Activated CD4-positive, CD25-positive, alpha-beta regulatory T cell treated with anti-CD3 and anti-CD28 coated beads, Interleukin-2, amount 50 U/mL, for 24 hours (primary cell): Measurements from ENCODE around the gene PRKD2.
"Not testable (repeated sequence)": the region's sequence is repeated elsewhere in the genome, so short reads cannot be mapped to it uniquely, and the experiment has no call there.

Experiments used
- ATAC-seq, 2 donors: fragments of 150-1000 bp; cut with Tn5 transposase; one replicate each; pipeline ENCODE4 v1.10.0; 2021; ENCODE audit warnings: mild to moderate bottlenecking in 1 of 2, moderate library complexity in 1 of 2

PRKD2 gene

DNA sequence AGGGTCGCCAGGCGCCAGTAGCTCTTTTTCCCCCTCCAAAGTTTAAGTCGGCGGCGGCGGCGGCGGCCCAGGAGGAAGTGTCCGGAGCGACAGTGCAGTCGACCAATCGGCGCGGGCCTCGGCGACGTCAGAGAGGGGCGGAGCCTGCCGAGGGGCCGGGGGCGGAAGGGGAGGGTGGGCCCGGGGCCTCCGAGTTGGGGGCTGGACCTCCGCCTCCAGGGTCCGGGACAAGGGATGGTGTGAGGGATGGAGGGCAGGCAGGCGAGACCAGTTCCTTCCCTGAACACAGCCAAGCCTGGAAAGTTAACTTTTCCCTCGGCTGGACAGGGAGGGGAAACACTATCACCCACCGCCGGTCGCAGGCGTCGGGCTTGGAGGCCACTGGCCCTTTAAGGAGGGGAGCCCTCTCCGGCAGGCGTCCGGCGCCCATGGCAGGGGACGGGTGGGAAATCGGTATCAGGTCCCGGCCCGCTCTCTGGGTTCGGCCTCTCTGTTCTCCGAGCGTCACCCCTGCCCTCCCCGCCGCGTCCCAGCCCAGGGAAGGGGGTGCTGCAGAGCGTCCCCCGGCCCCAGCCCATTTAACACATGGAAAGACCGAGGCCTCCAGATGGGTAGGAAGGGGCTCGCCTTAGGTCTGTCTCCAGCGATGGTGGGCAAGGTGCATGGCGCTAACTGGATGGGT lies at the start of gene PRKD2:
Gene PRKD2, minus strand, starts transcription at position 81 of the 682 bp plus-strand sequence. CDS start 744 bp downstream, outside the sequence.
- ATAC-seq, result peak; percentile 68

DNA sequence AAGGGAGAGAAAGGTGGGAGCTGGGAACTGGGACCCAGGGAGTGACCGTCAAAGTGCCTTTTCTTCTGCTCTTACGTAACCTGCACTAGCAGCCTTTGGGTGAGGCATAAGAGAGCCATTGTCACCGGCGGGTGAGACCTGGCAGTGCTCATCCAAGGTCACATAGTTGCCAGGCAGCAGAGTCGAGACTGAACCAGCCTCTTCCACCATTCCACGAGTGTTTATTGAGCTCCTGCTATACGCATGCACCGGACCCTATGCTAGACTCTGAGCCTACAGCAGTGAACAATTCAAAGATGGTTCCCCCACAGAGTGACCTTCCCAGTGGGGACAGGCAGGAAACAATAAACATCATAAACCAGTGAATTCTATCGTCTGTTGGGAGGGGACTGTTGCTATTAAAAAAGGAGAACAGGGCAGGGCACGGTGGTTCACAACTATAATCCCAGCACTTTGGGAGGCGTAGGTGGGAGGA lies 47.9 kb upstream of the PRKD2 start:
- ATAC-seq, result no peak

DNA sequence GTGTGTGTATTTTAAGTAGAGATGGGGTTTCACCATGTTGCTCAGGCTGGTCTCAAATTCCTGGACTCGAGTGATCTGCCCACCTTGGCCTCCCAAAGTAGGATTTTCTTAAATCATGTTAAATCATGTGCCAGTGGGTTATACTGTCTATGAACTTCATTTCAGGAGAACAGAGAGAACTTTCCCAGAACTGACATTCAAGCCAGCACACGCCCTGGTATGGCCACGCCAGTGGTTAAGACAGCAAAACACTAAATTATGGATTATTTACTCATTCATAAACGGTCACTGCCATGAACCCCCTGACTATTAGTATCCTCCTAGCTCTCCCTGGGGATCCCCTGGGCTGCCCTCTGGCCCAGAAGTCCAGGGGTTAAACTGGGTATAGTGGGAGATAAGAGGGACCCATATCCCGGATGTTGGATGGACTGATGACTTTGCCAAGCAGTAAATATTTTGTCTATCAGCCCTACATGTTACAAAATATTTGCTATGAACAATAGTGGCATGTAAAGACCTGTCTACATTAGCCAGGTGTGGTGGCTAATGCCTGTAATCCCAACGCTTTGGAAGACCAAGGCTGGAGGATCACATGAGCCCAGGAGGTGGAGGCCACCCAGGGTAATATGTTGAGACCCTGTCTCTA lies 45.5 kb upstream of the PRKD2 start:
- no peak for ATAC-seq

DNA sequence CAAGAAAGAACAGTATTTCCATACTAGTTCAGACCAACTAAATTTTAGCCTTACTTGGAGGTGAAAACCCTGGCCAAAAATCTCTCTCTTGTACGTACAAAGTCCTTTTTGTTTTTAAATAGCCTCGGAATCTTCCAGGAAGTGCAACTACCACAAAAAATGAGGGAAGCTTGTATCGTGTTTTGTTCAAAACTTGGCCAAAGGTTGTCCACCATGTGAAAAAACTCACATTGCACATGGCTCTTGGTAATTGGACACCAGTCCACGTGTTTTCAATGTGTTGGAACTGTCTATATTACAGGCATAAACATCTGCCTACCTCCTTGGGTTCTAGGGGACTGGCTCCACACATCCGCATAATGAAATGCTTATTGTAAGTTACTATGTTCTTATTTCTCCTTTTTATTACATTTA lies 44.5 kb upstream of the PRKD2 start:
- ATAC-seq, result no peak

DNA sequence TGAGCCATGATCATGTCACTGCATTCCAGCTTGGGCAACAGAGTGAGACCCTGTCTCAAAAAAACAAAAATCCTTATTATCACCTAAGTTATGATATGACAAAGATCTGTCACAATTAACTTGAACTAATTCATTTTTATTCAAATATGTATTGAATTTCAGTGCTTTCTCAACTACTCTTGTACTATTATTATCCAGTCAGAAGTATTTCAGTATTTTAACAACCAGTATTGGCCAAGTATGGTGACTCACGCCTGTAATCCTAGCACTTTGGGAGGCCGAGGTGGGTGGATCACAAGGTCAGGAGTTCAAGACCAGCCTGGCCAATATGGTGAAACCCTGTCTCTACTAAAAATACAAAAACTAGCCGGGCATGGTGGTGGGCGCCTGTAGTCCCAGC lies 44.0 kb upstream of the PRKD2 start:
- not testable (repeated sequence) for ATAC-seq

DNA sequence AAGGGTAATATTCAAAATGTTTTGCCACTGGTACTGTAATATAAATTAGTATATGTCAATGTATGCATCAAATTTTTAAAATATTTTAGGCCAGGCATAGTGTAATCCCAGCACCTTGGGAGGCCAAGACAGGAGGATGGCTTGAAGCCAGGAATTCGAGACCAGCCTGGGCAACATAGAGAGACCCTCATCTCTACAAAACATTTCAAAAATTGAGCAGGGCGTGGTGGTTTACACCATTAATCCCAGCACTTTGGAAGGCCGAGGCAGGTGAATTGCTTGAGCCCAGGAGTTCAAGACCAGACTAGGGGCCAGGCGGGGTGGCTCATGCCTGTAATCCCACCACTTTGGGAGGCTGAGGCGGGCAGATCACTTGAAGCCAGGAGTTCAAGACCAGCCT lies 43.4 kb upstream of the PRKD2 start:
- ATAC-seq, result no peak

DNA sequence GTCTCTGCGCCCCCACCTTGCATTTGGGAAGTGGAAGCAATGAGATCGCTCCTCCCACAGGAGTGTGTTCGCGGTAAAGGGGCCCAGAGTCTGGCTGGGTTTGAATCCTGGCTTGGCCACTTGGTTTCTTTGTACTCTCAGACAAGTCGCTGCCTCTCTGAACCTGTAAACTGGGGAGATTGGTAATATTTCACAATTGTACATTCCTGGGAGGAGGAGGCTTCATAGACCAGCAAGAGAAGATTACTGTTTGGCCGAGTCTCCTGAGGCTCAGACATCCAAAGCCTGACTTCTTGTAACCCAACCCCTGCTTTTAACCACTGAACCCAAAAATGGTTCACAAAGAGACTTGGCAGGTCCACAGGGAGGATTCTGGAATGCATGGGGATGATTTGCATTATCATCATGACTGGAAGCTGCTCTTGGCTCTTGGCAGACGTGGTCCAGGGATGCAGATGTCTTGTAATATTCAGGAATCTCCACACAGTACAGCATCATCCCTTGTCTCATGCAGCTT lies 43.0 kb upstream of the PRKD2 start:
- ATAC-seq, result no peak

DNA sequence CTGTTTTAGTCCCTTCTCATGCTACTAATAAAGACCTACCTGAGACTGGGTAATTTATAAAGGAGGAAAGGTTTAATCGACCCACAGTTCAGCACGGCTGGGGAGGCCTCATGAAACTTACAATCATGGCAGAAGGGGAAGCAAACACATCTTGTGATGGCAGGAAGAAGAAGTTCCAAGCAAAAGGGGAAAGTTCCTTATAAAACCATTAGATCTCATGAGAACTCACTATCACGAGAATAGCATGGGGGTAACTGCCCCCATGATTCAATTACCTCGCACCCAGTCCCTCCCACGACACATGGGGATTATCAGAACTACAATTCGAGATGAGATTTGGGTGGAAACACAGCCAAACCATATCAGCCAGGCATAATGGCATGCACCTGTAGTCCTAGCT lies 42.3 kb upstream of the PRKD2 start:
- no peak for ATAC-seq

DNA sequence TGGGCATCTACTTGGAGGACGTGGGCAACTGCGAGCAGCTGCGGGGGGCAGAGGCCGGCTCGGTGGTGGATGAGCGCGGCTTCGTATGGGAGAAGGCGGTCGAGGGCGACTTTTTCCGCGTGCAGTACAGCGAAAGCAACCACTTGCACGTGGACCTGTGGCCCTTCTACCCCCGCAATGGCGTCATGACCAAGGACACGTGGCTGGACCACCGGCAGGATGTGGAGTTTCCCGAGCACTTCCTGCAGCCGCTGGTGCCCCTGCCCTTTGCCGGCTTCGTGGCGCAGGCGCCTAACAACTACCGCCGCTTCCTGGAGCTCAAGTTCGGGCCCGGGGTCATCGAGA lies 39.6 kb upstream of the PRKD2 start:
- no peak for ATAC-seq

DNA sequence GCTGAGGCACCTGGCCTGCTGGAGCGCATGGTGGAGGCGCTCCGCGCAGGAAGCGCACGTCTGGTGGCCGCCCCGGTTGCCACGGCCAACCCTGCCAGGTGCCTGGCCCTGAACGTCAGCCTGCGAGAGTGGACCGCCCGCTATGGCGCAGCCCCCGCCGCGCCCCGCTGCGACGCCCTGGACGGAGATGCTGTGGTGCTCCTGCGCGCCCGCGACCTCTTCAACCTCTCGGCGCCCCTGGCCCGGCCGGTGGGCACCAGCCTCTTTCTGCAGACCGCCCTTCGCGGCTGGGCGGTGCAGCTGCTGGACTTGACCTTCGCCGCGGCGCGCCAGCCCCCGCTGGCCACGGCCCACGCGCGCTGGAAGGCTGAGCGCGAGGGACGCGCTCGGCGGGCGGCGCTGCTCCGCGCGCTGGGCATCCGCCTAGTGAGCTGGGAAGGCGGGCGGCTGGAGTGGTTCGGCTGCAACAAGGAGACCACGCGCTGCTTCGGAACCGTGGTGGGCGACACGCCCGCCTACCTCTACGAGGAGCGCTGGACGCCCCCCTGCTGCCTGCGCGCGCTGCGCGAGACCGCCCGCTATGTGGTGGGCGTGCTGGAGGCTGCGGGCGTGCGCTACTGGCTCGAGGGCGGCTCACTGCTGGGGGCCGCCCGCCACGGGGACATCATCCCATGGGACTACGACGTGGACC lies 39.1 kb upstream of the PRKD2 start:
- no peak for ATAC-seq

DNA sequence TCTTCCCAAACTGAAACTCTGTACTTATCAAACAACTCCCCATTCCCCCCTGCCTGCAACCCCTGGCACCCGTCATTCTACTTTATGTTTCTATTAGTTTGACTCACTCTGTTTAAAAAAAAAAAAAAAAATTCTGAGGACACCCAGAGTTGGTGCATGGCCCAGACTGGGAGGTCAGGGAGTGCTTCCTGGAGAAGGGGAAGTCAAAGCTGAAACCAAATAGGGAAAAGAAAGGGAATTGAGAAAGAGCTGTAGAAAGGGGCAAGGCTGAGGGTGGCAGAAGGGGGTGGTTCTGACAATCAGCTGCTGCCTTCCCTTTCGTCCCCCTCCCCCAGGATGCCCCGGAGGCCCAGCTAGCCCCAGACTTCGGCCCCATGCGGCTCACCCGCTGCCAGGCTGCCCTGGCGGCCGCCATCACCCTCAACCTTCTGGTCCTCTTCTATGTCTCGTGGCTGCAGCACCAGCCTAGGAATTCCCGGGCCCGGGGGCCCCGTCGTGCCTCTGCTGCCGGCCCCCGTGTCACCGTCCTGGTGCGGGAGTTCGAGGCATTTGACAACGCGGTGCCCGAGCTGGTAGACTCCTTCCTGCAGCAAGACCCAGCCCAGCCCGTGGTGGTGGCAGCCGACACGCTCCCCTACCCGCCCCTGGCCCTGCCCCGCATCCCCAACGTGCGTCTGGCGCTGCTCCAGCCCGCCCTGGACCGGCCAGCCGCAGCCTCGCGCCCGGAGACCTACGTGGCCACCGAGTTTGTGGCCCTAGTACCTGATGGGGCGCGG lies 38.4 kb upstream of the PRKD2 start:
- no peak for ATAC-seq

DNA sequence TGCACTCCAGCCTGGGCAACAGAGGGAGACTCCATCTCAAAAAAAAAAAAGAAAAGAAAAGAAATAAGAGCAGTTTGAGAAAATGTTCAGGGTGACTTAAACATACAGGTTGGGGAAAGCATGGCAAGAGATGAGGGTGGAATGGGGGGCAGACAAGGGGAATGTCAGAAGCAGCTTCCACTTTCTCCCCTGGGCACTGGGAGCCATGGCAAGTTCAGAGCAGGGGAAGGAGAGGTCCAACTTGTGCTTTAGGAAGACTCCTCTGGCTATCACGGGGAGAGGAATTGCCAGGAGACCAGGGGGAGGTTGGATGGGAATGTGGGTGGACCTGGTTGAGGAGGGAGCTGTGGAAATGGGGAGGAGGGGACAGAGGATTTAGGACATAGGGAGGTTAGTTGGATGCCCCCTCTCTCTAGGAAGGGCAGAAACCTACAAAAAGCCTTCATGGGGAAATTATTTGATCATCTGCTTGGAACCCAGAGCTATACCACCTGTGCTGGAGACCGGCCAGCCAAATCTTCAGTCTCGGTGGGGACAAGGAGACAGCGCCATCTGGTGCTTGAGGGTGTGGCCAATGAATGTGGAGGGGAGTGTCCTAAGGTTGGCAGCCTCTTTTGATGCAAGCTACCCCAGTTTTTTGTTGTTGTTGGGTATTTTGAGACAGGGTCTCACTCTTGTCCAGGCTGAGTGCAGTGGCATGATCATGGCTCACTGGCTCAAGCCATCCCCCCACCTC lies 36.7 kb upstream of the PRKD2 start:
- ATAC-seq, result peak; percentile 70 to 82

DNA sequence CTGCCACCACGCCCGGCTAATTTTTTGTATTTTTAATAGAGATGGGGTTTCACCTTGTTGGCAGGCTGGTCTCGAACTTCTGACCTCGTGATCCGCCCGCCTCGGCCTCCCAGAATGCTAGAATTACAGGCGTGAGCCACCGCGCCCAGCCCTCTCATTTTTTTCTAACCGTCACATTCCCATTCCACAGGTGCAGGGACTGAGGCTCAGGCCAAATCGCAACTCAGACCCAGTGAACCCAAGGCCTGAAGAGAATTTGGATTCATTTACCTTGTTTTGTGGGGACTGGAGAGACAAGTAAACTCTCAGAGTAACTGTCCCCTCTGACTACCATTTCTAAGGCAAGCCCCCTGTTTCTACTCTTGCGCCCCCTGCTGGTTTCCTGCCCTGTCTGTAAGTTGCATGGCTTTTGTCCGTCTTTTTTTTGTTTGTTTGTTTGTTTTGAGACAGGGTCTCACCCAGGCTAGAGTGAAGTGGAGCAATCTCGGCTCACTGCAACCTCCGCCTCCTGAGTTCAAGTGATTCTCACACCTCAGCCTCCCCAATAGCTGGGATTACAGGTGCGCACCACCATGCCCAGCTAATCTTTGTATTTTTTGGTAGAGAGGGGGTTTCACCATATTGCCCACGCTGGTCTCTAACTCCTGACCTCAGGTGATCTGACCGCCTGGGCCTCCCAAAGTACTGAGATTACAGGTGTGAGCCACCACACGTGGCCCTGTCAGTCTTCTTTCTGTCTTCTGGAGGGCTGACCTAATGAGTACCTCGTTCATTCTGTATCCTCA lies 31.6 kb upstream of the PRKD2 start:
- no peak for ATAC-seq

DNA sequence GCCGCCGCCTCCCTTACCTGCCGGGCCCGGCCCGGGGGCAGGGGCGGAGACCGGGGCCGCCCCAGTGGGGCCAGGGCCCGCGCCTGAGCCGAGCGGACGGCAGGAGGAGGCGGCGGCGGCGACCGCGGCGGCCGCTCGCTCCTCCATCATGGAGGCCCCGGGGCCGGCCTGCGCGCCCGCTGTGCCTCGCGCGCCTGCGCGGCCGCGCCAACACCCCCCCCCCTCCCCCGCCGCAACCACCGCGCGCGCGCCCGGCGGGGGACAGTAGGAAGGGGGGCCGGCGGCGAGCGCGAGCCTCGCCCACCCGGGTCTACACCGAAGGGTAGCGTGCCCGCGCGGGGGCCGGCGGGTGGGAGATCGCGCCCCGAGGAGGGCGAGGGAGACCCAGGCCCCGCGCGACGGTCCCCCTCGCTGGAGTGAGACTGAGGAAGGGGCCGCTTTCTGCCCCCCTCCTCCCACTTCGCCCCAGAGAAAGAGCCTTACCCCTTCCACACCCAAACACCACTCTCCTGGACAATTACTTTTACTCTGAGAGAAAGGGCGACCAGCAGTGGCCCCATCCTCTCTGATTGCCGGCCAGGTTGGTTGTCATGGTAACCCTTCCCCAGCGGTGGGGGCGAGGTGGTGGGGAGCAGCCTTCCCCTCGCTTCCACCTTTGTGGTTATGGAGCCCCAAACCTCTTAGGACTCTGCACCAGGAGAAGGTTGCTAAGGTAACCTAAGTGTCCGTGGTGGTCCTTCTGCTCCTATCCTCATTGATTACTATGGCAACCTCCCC lies 29.6 kb upstream of the PRKD2 start, which contains the start of gene STRN4:
Gene STRN4, minus strand, starts transcription at position 170 of the 777 bp plus-strand sequence. Its CDS starts 20 bp downstream, at position 150.
- ATAC-seq, result peak; percentile 65 to 72

DNA sequence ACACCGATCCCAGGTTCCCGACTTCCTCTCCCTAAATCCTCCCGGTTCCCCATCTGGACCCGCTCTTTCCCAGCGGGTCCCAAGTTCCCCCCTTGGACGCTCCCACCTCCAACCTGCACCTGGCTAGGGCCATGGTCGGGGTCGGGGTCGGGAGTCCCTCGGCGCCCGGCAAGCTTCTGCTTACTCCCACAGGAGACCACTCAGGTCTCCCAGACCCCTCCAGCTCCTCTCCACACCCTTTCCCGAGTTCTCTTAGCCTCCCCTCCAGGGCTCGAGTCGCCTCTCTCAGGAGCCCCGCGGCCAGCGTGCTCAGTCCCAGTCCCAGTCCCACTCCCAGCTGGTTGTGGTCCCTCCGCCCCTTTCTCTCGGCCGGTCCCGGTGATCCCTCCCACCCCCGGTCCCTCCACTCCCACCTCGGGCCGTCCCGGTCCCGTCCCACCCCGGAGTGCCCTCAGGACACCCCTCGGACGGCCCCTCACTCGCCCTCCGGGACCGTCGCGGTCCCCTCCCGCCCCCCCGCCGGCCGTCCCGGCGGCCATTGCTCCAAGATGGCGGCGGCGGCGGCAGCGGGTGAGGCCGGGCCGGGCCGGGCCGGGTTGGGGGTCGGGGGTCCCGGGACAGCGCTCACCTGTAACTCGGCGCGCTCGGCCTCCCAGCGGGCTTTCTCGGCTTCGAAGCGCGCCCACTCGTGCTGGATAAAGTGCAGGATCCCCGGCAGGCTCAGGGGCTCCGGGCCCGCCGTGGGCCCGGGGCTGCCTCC lies 28.8 kb upstream of the PRKD2 start, which contains the start of gene FKRP:
Gene FKRP, plus strand, starts transcription at position 537 of the 760 bp plus-strand sequence. CDS start 9,394 bp downstream, outside the sequence.
- ATAC-seq, result peak; percentile 58 to 59

DNA sequence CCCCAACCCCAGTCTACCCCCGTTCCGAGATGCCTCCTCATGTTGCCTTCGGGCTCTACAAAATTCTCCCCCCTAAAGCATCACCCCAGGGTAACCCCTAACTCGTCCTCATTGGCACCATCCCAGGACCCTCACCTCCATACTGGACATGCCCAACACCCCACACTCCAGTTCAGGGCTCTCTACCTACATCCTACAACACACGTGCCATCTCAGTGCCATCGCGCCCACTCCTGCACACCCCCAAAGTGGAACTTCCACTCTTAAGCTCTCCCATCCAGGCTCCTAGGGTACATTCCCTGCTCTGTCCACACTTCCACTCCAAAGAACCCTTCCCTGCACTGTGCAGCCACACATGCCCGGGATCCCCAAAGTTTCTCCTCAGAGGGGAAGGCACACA lies 28.1 kb upstream of the PRKD2 start:
- no peak for ATAC-seq

DNA sequence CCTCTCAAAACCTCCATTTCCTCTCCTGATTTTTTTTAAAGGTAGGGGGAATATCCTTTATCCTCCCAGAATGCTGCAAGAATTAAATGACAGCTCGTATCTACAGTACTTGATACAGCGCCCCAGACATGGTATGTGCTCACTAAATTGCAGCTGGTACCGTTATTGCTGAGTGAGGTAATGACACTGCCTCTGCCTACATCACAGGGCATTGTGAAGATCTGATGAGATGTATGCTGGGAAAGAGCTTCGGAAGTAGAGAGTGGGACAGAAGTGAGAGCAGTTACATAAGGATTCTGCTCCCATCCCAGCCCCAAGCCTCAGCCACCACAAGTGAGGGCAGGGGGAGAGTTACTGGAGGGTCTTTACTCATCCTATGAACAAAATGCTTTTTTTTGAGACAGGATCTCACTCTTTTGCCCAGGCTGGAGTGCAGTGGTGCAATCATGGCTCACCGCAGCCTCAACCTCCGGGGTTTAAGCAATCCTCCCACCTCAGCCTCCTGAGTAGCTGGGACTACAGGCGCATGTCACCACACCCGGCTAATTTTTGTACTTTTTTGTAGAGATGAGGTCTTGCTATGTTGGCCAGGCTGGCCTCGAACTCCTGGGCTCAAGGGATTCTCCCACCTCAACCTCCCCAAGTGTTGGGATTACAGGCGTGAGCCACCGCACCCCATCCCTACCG lies 27.2 kb upstream of the PRKD2 start:
- ATAC-seq, result no peak

DNA sequence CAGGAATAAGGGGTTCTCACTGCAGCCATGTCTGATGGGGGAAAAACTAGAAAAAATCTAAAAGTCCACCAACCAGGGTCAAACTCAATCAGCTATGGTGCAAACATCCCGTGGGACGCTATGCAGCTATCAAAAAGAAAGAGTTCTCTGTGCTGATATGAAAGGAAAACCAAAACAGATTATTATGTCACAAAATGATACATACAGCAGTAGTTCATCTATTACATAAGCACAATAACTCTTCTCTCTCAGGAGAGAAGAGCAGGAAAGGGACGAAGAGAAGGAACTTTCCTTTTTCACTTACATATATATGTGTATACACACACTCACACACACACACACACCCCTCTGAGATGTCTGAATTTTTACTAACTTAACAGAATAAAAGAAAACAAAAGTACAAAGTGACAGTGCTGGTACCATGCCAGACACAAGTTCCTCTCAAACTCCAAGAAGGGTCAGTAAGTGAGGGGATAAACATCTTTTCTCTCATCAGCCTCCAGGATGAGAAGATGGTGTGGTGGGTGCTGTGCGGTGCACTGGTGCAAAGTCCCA lies 26.1 kb upstream of the PRKD2 start:
- no peak for ATAC-seq
